ENCODE results near the gene BTF3.
"Not testable (repeated sequence)": the region's sequence is repeated elsewhere in the genome, so short reads cannot be mapped to it uniquely, and the experiment has no call there.

BTF3 gene

GRCh38 chr5:73485715-73486114 lies 12.5 kb upstream of the BTF3 start:
- no peak for DNase-seq (ENCODE audit: extremely low read depth in 1 of 2, low read depth in 1 of 2)

- DNase-seq (ENCODE audit: extremely low read depth in 1 of 2, low read depth in 1 of 2): no peak
Observed at GRCh38 chr5:73486119-73486899, 11.9 kb upstream of the BTF3 start.

- DNase-seq (ENCODE audit: extremely low read depth in 1 of 2, low read depth in 1 of 2): not testable (repeated sequence)
Observed at GRCh38 chr5:73487257-73487656, 11.0 kb upstream of the BTF3 start.

GRCh38 chr5:73487815-73488214 lies 10.4 kb upstream of the BTF3 start:
- no peak for DNase-seq (ENCODE audit: extremely low read depth in 1 of 2, low read depth in 1 of 2)

- no peak for DNase-seq (ENCODE audit: extremely low read depth in 1 of 2, low read depth in 1 of 2)
Observed at GRCh38 chr5:73488806-73489205, 9.4 kb upstream of the BTF3 start.

GRCh38 chr5:73490088-73490487 lies 8.2 kb upstream of the BTF3 start:
- DNase-seq (ENCODE audit: extremely low read depth in 1 of 2, low read depth in 1 of 2): no peak

- no peak for DNase-seq (ENCODE audit: extremely low read depth in 1 of 2, low read depth in 1 of 2)
Observed at GRCh38 chr5:73491155-73491554, 7.1 kb upstream of the BTF3 start.

GRCh38 chr5:73493421-73493820 lies 4.8 kb upstream of the BTF3 start:
- no peak for DNase-seq (ENCODE audit: extremely low read depth in 1 of 2, low read depth in 1 of 2)

- DNase-seq (ENCODE audit: extremely low read depth in 1 of 2, low read depth in 1 of 2): no peak
Observed at GRCh38 chr5:73494721-73495120, 3.5 kb upstream of the BTF3 start.

- DNase-seq (ENCODE audit: extremely low read depth in 1 of 2, low read depth in 1 of 2): no peak
Observed at GRCh38 chr5:73495772-73496335, 2.4 kb upstream of the BTF3 start.

- no peak for DNase-seq (ENCODE audit: extremely low read depth in 1 of 2, low read depth in 1 of 2)
Observed at GRCh38 chr5:73496984-73497457, 1.2 kb upstream of the BTF3 start.

- no peak for DNase-seq (ENCODE audit: extremely low read depth in 1 of 2, low read depth in 1 of 2)
Observed at GRCh38 chr5:73497497-73498056, 665 bp upstream of the BTF3 start.

- DNase-seq (ENCODE audit: extremely low read depth in 1 of 2, low read depth in 1 of 2): no peak
Observed at GRCh38 chr5:73499187-73499586, 945 bp downstream of the BTF3 start.

GRCh38 chr5:73499756-73500155 lies 1.5 kb downstream of the BTF3 start:
- no peak for DNase-seq (ENCODE audit: extremely low read depth in 1 of 2, low read depth in 1 of 2)

GRCh38 chr5:73501406-73501805 lies 3.2 kb downstream of the BTF3 start:
- no peak for DNase-seq (ENCODE audit: extremely low read depth in 1 of 2, low read depth in 1 of 2)

- no peak for DNase-seq (ENCODE audit: extremely low read depth in 1 of 2, low read depth in 1 of 2)
Observed at GRCh38 chr5:73506459-73506955, 8.3 kb downstream of the BTF3 start.

GRCh38 chr5:73507062-73507461 lies 8.8 kb downstream of the BTF3 start:
- no peak for DNase-seq (ENCODE audit: extremely low read depth in 1 of 2, low read depth in 1 of 2)

GRCh38 chr5:73508521-73508920 lies 10.3 kb downstream of the BTF3 start:
- DNase-seq (ENCODE audit: extremely low read depth in 1 of 2, low read depth in 1 of 2): not testable (repeated sequence)

GRCh38 chr5:73513996-73514395 lies 15.8 kb downstream of the BTF3 start:
- no peak for DNase-seq (ENCODE audit: extremely low read depth in 1 of 2, low read depth in 1 of 2)

- DNase-seq (ENCODE audit: extremely low read depth in 1 of 2, low read depth in 1 of 2): no peak
Observed at GRCh38 chr5:73514418-73514817, 16.2 kb downstream of the BTF3 start.

- no peak for DNase-seq (ENCODE audit: extremely low read depth in 1 of 2, low read depth in 1 of 2)
Observed at GRCh38 chr5:73515232-73515631, 17.0 kb downstream of the BTF3 start.

All from stimulated activated CD8-positive, alpha-beta memory T cell treated with anti-CD3 and anti-CD28 coated beads, Interleukin-7, amount 100 ng/mL, for 48 hours (primary cell).